ENCODE data around the gene CISH. TPM values are rescaled to one million over a fixed set of nuclear protein-coding genes. Genes with fewer than 3 reads are reported as not detected.
A peak's percentile ranks its signal among the peaks of the same experiment; 100 is the strongest.

Gene CISH
- total and polyA plus RNA-seq, 9 of the 15 experiments (the other 6 are each of a cell fraction or from before 2014, with no cell fraction given): 1.7 to 47.7 (median 18.3) TPM

DNA sequence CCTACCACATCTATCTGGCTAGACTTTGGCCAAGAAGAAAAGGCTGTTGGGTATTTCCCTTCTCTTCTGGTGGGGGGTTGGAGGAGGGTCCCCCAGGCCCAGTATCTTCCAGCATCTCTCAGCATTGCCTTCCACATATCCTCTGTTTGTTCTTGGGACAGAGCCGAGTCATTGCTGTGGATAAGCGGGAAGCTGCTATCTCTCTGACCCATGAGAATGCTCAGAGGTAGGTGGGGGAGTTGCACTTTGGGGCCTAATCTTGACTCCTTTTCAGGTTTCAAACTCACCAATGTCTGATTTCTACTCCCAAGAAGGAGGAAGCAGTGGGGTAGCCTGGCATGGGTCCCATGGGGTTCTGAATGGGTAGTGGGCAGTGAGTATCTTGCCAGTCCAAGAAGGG, 34.2 kb downstream of the CISH start (continued):
- no peak for TF ChIP-seq ZNF12 (CRISPR knock-in tag; IDR thresholded peaks at IDR 0.05)
- peak; percentile 58 for TF ChIP-seq CBFA2T3 (IDR thresholded peaks at IDR 0.05)
- TF ChIP-seq FOXJ3 (CRISPR knock-in tag; IDR thresholded peaks at IDR 0.05): no peak
- TF ChIP-seq, protein P1, sequence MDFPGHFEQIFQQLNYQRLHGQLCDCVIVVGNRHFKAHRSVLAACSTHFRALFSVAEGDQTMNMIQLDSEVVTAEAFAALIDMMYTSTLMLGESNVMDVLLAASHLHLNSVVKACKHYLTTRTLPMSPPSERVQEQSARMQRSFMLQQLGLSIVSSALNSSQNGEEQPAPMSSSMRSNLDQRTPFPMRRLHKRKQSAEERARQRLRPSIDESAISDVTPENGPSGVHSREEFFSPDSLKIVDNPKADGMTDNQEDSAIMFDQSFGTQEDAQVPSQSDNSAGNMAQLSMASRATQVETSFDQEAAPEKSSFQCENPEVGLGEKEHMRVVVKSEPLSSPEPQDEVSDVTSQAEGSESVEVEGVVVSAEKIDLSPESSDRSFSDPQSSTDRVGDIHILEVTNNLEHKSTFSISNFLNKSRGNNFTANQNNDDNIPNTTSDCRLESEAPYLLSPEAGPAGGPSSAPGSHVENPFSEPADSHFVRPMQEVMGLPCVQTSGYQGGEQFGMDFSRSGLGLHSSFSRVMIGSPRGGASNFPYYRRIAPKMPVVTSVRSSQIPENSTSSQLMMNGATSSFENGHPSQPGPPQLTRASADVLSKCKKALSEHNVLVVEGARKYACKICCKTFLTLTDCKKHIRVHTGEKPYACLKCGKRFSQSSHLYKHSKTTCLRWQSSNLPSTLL (IDR thresholded peaks at IDR 0.05): no peak
- no peak for TF ChIP-seq RFX5 (IDR thresholded peaks at IDR 0.05; ENCODE audit: low read depth, low read length)

DNA sequence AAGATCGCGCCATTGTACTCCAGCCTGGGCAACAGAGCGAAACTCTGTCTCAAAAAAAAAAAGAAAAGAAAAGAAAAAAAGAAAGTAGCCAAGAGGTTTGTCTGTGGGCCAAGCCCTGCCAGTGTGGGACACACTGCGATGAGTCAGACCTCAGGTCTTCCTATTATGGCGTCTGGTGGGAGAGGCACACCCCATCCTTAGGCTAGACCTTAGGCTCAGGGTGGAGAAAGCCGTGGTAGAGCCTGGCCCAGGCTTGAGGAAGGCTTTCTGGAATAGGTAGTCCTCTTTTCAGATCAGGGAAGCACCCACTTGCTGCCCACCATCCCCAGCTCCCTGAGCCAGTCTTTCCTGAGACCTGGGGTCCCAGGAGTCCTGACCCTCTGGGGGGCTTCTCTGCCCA, 36.2 kb downstream of the CISH start:
- Histone ChIP-seq H2AFZ (ENCODE audit: low read depth, low read length) (no peak overlapping the region), H3K36me3 (ENCODE audit: control insufficient read depth, insufficient read depth, low read length) (peaks cover 49% of the 10 kb centered on the region; the same call in 2 of the 3 replicates), H3K4me1 (replicated peaks in 1 of 2; ENCODE audit: control insufficient read depth in 2 of 2, insufficient read depth in 2 of 2, low read length in 2 of 2) (peaks cover 41 to 55% of the 10 kb centered on the region in 2 experiments; a peak in 4 of 5 replicates), H3K4me2 (ENCODE audit: insufficient read depth, low read length) (no peak overlapping the region), H3K27ac (ENCODE audit: extremely low read depth, low read depth, low read length) (no peak overlapping the region; the same call in 2 of the 3 replicates), H4K20me1 (replicated peaks; ENCODE audit: control insufficient read depth, insufficient read depth, low read length) (no peaks in the 10 kb centered on the region), H3K9me1 (ENCODE audit: control insufficient read depth, insufficient read depth, low read length) (no peaks in the 10 kb centered on the region), H3K9ac (ENCODE audit: insufficient read depth in 1 of 2, low read depth in 2 of 2, low read length in 2 of 2) (no peak overlapping the region; a peak in 1 of 4 replicates), H3K79me2 (ENCODE audit: control insufficient read depth, insufficient read depth, low read length) (peaks cover 5% of the 10 kb centered on the region), H3K9me3 (replicated peaks; ENCODE audit: control insufficient read depth, insufficient read depth, low read depth, low read length) (no peaks in the 10 kb centered on the region), H3K4me3 (no peak overlapping the region), H3K27me3 (ENCODE audit: control insufficient read depth in 2 of 2, insufficient read depth in 2 of 2, low read length in 2 of 2) (no peaks in the 10 kb centered on the region)
- intact Hi-C loops (cut with micrococcal nuclease): no loop called here
- ATAC-seq: no peak
- ChIA-PET POLR2A (interaction anchor here (0.9 to 1.5 kb wide), 4 partner anchors 14 to 36 kb away, joined by 3 to 9 read pairs (median 6); partner anchors contain the start of gene CISH), CTCF (ENCODE audit: low intra/inter-chr PET ratio) (interaction anchor here (0.6 kb wide), 1 partner anchor 230 kb away, joined by 3 read pairs; no protein-coding TSS in a partner anchor)
- no peak for DNase-seq (ENCODE audit: extremely low read depth in 1 of 4, low spot score in 3 of 4)
- WGBS (ENCODE audit: insufficient coverage, low coverage, missing lambda C conversion rate): 39% methylated on average over 2 of the region's 6 CpGs
- TF ChIP-seq, protein P2, sequence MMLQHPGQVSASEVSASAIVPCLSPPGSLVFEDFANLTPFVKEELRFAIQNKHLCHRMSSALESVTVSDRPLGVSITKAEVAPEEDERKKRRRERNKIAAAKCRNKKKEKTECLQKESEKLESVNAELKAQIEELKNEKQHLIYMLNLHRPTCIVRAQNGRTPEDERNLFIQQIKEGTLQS (IDR thresholded peaks at IDR 0.05): 0 out of 2 replicates have a peak, but pooled peaks have one; percentile 17
- TF ChIP-seq, protein P2 (CRISPR knock-in tag; conservative IDR thresholded peaks at IDR 0.05): no peak
- TF ChIP-seq ZNF184 (CRISPR knock-in tag; IDR thresholded peaks at IDR 0.05) (no peak), FOSL1 (tag; conservative IDR thresholded peaks at IDR 0.05) (peak; percentile 39)
- in situ Hi-C loops (cut with MboI): loop anchor here (5.0 kb wide), 1 partner anchor 37 kb away; the partner anchor contains the start of gene CISH
- no peak for FAIRE-seq
- BruUV-seq (replicated peaks): no TSS peak

Measured in K562 (cell line).